Measurements from ENCODE around the gene PDCD1LG2. TPM values are rescaled to one million over a fixed set of nuclear protein-coding genes. Genes with fewer than 3 reads are reported as not detected.
"Not testable (repeated sequence)": the region's sequence is repeated elsewhere in the genome, so short reads cannot be mapped to it uniquely, and the experiment has no call there.

PDCD1LG2 gene
- total RNA-seq, 5 donors from 2014 or later (not counting 1 experiment from before 2014, with no cell fraction given): 0.14 to 0.76 (median 0.40) TPM

DNA sequence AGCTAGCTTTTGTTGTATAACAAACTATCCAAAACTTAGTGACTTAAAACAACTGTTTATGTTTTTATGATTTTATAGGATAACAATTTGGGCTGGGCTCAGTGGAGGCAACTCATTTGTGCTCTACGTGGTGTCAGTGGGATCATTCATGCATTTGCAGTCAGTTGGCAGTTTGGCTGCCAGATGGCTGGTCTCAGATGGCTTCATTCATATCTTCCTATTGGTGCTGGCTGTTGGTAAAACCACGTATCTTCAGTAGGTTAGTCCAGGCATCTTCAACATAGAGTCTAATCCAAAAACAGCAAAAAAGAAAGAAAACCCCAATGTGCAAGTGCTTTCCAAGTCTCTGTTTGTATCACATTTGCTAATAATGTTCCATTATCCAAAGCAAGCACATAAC lies 66.9 kb downstream of the PDCD1LG2 start:
- Mint-ChIP-seq H3K27ac (no peak overlapping the region), H3K36me3 (peaks cover 3% of the 10 kb centered on the region), H3K4me3 (no peak overlapping the region), H3K9me3 (no peaks in the 10 kb centered on the region), H3K27me3 (no peaks in the 10 kb centered on the region), H3K4me1 (peaks cover 19 to 25% (median 24%) of the 10 kb centered on the region in 3 donors)
- no peaks in the 10 kb centered on the region for H3K4me1 ChIP-seq (ENCODE audit: control insufficient read depth in 1 of 2, extremely low read depth in 1 of 2, insufficient read depth in 2 of 2, low read length in 2 of 2)
- H3K9me3 ChIP-seq: no peaks in the 10 kb centered on the region
- DNase-seq (no peak), ATAC-seq (replicated peaks in 1 of 4) (no peak)
- H3K36me3 ChIP-seq (ENCODE audit: control insufficient read depth in 2 of 2, extremely low read depth in 1 of 2, insufficient read depth in 1 of 2, low read length in 1 of 2): no peaks in the 10 kb centered on the region
- no peak overlapping the region for H3K27ac ChIP-seq (ENCODE audit: low read length)
- no peak overlapping the region for H3K4me3 ChIP-seq (ENCODE audit: control insufficient read depth in 1 of 2, extremely low read depth in 1 of 2, low read length in 1 of 2)
- H3K27me3 ChIP-seq (replicated peaks in 1 of 2; ENCODE audit: control insufficient read depth in 2 of 2, extremely low read depth in 1 of 2, insufficient read depth in 2 of 2, low read length in 1 of 2): no peaks in the 10 kb centered on the region
- ChIA-PET CTCF (no interaction called here), POLR2A (no interaction called here)
- WGBS (ENCODE audit: insufficient coverage): 40% methylated on average over 1 of the region's 2 CpGs

- H3K4me1 ChIP-seq (ENCODE audit: control insufficient read depth in 1 of 2, extremely low read depth in 1 of 2, insufficient read depth in 2 of 2, low read length in 2 of 2): peaks cover 4% of the 10 kb centered on the region in 2 experiments
- no peak overlapping the region for H3K4me3 ChIP-seq (ENCODE audit: control insufficient read depth in 1 of 2, extremely low read depth in 1 of 2, low read length in 1 of 2)
- Mint-ChIP-seq H3K4me1 (peaks cover 25 to 32% (median 32%) of the 10 kb centered on the region in 3 donors), H3K4me3 (no peak overlapping the region), H3K36me3 (peaks cover 3% of the 10 kb centered on the region), H3K27me3 (no peaks in the 10 kb centered on the region), H3K27ac (peak overlapping the region in 1 of 2 donors; percentile 7), H3K9me3 (no peaks in the 10 kb centered on the region)
- no peaks in the 10 kb centered on the region for H3K27me3 ChIP-seq (replicated peaks in 1 of 2; ENCODE audit: control insufficient read depth in 2 of 2, extremely low read depth in 1 of 2, insufficient read depth in 2 of 2, low read length in 1 of 2)
- no peaks in the 10 kb centered on the region for H3K36me3 ChIP-seq (ENCODE audit: control insufficient read depth in 2 of 2, extremely low read depth in 1 of 2, insufficient read depth in 1 of 2, low read length in 1 of 2)
- ChIA-PET POLR2A (interaction anchor here in 1 of 2 donors (0.6 kb wide), 1 partner anchor 96 kb away, joined by 3 read pairs; no protein-coding TSS in a partner anchor), CTCF (interaction anchor here in 1 of 2 donors (0.8 kb wide), 1 partner anchor 12 kb away, joined by 3 read pairs; no protein-coding TSS in a partner anchor)
- DNase-seq: no peak
- no peaks in the 10 kb centered on the region for H3K9me3 ChIP-seq
- H3K27ac ChIP-seq (ENCODE audit: low read length): no peak overlapping the region
- no peak for ATAC-seq (replicated peaks in 1 of 4)
These were observed 67.8 kb downstream of the PDCD1LG2 start for GRCh38 chr9:5578018-5578697.

- CTCF ChIA-PET: interaction anchor here in 1 of 2 donors (0.8 kb wide), 1 partner anchor 12 kb away, joined by 3 read pairs; no protein-coding TSS in a partner anchor
- Histone ChIP-seq H3K27ac (ENCODE audit: low read length) (no peak overlapping the region), H3K27me3 (replicated peaks in 1 of 2; ENCODE audit: control insufficient read depth in 2 of 2, extremely low read depth in 1 of 2, insufficient read depth in 2 of 2, low read length in 1 of 2) (no peaks in the 10 kb centered on the region), H3K4me1 (ENCODE audit: control insufficient read depth in 1 of 2, extremely low read depth in 1 of 2, insufficient read depth in 2 of 2, low read length in 2 of 2) (peaks cover 4 to 6% of the 10 kb centered on the region in 2 experiments), H3K36me3 (ENCODE audit: control insufficient read depth in 2 of 2, extremely low read depth in 1 of 2, insufficient read depth in 1 of 2, low read length in 1 of 2) (no peaks in the 10 kb centered on the region), H3K9me3 (no peaks in the 10 kb centered on the region), H3K4me3 (ENCODE audit: control insufficient read depth in 1 of 2, extremely low read depth in 1 of 2, low read length in 1 of 2) (no peak overlapping the region)
- Mint-ChIP-seq H3K27ac (peak overlapping the region in 1 of 2 donors; percentile 7), H3K9me3 (no peaks in the 10 kb centered on the region), H3K4me3 (no peak overlapping the region), H3K4me1 (peaks cover 26 to 36% (median 35%) of the 10 kb centered on the region in 3 donors), H3K36me3 (peaks cover 3% of the 10 kb centered on the region), H3K27me3 (no peaks in the 10 kb centered on the region)
- ATAC-seq (replicated peaks in 1 of 4) (no peak), DNase-seq (no peak)
- POLR2A ChIA-PET: interaction anchor here in 1 of 2 donors (0.6 kb wide), 1 partner anchor 96 kb away, joined by 3 read pairs; no protein-coding TSS in a partner anchor
These were observed 68.4 kb downstream of the PDCD1LG2 start for GRCh38 chr9:5578698-5579085.

DNA sequence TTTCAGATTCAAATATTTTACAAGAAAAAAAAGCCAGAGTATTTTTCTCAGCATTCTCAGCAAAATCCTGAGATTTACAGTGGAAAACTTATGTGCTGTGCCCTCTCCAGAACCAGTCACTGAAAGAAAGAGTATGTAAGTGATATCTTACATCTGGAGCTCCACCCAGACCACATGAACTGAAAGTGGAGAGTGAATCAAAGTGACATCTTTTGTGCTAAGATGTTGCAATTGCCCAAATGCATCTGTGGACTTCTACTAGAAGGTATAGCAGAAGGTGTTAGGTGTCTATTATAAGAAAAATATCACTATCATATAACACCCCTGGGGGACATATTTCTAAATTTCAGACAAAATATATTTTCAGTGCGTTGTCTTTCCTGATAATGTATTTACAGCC lies 69.5 kb downstream of the PDCD1LG2 start:
- Mint-ChIP-seq H3K4me1 (peaks cover 26 to 43% (median 39%) of the 10 kb centered on the region in 3 donors), H3K36me3 (peaks cover 3% of the 10 kb centered on the region), H3K9me3 (no peaks in the 10 kb centered on the region), H3K27me3 (no peaks in the 10 kb centered on the region), H3K4me3 (no peak overlapping the region), H3K27ac (no peak overlapping the region)
- no peak overlapping the region for H3K4me3 ChIP-seq (ENCODE audit: control insufficient read depth in 1 of 2, extremely low read depth in 1 of 2, low read length in 1 of 2)
- ChIA-PET POLR2A (no interaction called here), CTCF (interaction anchor here in 1 of 2 donors (0.6 kb wide), 1 partner anchor 10 kb away, joined by 3 read pairs; no protein-coding TSS in a partner anchor)
- H3K27ac ChIP-seq (ENCODE audit: low read length): no peak overlapping the region
- no peaks in the 10 kb centered on the region for H3K36me3 ChIP-seq (ENCODE audit: control insufficient read depth in 2 of 2, extremely low read depth in 1 of 2, insufficient read depth in 1 of 2, low read length in 1 of 2)
- no peak for ATAC-seq (replicated peaks in 1 of 4)
- H3K27me3 ChIP-seq (replicated peaks in 1 of 2; ENCODE audit: control insufficient read depth in 2 of 2, extremely low read depth in 1 of 2, insufficient read depth in 2 of 2, low read length in 1 of 2): no peaks in the 10 kb centered on the region
- peaks cover 4 to 6% of the 10 kb centered on the region in 2 experiments for H3K4me1 ChIP-seq (ENCODE audit: control insufficient read depth in 1 of 2, extremely low read depth in 1 of 2, insufficient read depth in 2 of 2, low read length in 2 of 2)
- no peaks in the 10 kb centered on the region for H3K9me3 ChIP-seq
- no CpG with 5 or more reads among the region's 1 CpG for WGBS (ENCODE audit: insufficient coverage)
- DNase-seq: no peak

GRCh38 chr9:5580650-5581049 lies 70.3 kb downstream of the PDCD1LG2 start:
- ChIA-PET POLR2A (no interaction called here), CTCF (interaction anchor here (0.5 to 0.6 kb wide), 2 partner anchors 649 to 1170 kb away, joined by 3 to 4 read pairs; no protein-coding TSS in a partner anchor)
- 92% methylated on average over 3 of the region's 3 CpGs for WGBS (ENCODE audit: insufficient coverage)
- H3K27me3 Mint-ChIP-seq: no peaks in the 10 kb centered on the region
- no peaks in the 10 kb centered on the region for H3K9me3 ChIP-seq
- H3K27me3 ChIP-seq (replicated peaks in 1 of 2; ENCODE audit: control insufficient read depth in 2 of 2, extremely low read depth in 1 of 2, insufficient read depth in 2 of 2, low read length in 1 of 2): no peaks in the 10 kb centered on the region
- H3K4me3 Mint-ChIP-seq: no peak overlapping the region
- H3K9me3 Mint-ChIP-seq: no peaks in the 10 kb centered on the region
- H3K4me1 Mint-ChIP-seq: peaks cover 30 to 49% (median 45%) of the 10 kb centered on the region in 3 donors
- DNase-seq (no peak), ATAC-seq (replicated peaks in 1 of 4) (no peak)
- no peak overlapping the region for H3K27ac Mint-ChIP-seq
- no peak overlapping the region for H3K4me3 ChIP-seq (ENCODE audit: control insufficient read depth in 1 of 2, extremely low read depth in 1 of 2, low read length in 1 of 2)
- H3K36me3 ChIP-seq (ENCODE audit: control insufficient read depth in 2 of 2, extremely low read depth in 1 of 2, insufficient read depth in 1 of 2, low read length in 1 of 2): no peaks in the 10 kb centered on the region
- H3K4me1 ChIP-seq (ENCODE audit: control insufficient read depth in 1 of 2, extremely low read depth in 1 of 2, insufficient read depth in 2 of 2, low read length in 2 of 2): peaks cover 4 to 10% of the 10 kb centered on the region in 2 experiments
- peaks cover 3% of the 10 kb centered on the region for H3K36me3 Mint-ChIP-seq
- no peak overlapping the region for H3K27ac ChIP-seq (ENCODE audit: low read length)

DNA sequence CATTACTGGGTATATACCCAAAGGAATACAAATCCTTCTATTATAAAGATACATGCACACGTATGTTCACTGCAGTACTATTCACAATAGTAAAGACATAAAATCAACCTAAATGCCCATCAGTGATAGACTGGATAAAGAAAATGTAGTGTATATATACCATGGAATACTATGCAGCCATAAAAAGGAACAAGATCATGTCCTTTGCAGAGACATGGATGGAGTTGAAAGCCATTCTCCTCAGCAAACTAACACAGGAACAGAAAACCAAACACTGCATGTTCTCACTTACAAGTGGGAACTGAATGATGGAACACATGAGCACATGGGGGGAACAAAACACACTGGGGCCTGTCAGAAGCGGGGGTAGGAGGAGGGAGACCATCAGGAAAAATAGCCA lies 71.4 kb downstream of the PDCD1LG2 start:
- H3K27ac ChIP-seq (ENCODE audit: low read length); H3K9me3 ChIP-seq; H3K27me3 ChIP-seq (replicated peaks in 1 of 2; ENCODE audit: control insufficient read depth in 2 of 2, extremely low read depth in 1 of 2, insufficient read depth in 2 of 2, low read length in 1 of 2); DNase-seq; CTCF ChIA-PET; ATAC-seq (replicated peaks in 1 of 4); H3K36me3 Mint-ChIP-seq; H3K36me3 ChIP-seq (ENCODE audit: control insufficient read depth in 2 of 2, extremely low read depth in 1 of 2, insufficient read depth in 1 of 2, low read length in 1 of 2); H3K4me3 ChIP-seq (ENCODE audit: control insufficient read depth in 1 of 2, extremely low read depth in 1 of 2, low read length in 1 of 2); H3K4me3 Mint-ChIP-seq; H3K9me3 Mint-ChIP-seq; H3K27me3 Mint-ChIP-seq; H3K27ac Mint-ChIP-seq: not testable (repeated sequence)
- POLR2A ChIA-PET: interaction anchor here (0.6 to 1.4 kb wide), 3 partner anchors 19 to 131 kb away, joined by 3 to 4 read pairs (median 3); partner anchors contain the start of gene CD274 (in 1 of the 2)
- peaks cover 12 to 15% of the 10 kb centered on the region in 2 experiments for H3K4me1 ChIP-seq (ENCODE audit: control insufficient read depth in 1 of 2, extremely low read depth in 1 of 2, insufficient read depth in 2 of 2, low read length in 2 of 2)
- peaks cover 41 to 60% (median 55%) of the 10 kb centered on the region in 3 donors for H3K4me1 Mint-ChIP-seq
- no CpG with 5 or more reads among the region's 2 CpGs for WGBS (ENCODE audit: insufficient coverage)
